Inflammatory macrophage treated with lipopolysaccharide for 4 hours (primary cell): ENCODE data around the gene PSIP1.
"Not testable (repeated sequence)": the region's sequence is repeated elsewhere in the genome, so short reads cannot be mapped to it uniquely, and the experiment has no call there.

ENCODE experiments used
- DNase-seq: peaks from one replicate; pipeline ENCODE4 v3.0.0-alpha.2; 2020

PSIP1 gene

GRCh38 chr9:15430920-15431844, 79.6 kb downstream of the PSIP1 start:
- DNase-seq, result peak; percentile 47

DNA sequence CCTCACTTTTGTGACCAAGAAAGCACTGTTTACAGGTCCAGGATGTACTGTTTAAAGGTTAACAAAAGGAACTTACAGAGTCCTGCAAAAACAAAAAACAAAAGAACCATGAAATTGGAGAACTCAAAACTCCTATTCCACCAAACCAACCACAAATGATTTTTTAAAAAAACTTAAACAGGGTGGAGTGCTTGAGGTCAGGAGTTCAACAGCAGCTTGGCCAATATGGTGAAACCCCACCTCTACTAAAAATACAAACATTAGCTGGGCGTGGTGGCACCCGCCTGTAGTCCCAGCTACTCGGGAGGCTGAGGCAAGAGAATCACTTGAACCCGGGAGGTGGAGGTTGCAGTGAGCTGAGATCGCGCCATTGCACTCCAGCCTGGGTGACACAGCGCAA, 83.1 kb downstream of the PSIP1 start:
- not testable (repeated sequence) for DNase-seq

- peak; percentile 28 for DNase-seq
Observed at GRCh38 chr9:15426019-15426418, 84.8 kb downstream of the PSIP1 start.

DNA sequence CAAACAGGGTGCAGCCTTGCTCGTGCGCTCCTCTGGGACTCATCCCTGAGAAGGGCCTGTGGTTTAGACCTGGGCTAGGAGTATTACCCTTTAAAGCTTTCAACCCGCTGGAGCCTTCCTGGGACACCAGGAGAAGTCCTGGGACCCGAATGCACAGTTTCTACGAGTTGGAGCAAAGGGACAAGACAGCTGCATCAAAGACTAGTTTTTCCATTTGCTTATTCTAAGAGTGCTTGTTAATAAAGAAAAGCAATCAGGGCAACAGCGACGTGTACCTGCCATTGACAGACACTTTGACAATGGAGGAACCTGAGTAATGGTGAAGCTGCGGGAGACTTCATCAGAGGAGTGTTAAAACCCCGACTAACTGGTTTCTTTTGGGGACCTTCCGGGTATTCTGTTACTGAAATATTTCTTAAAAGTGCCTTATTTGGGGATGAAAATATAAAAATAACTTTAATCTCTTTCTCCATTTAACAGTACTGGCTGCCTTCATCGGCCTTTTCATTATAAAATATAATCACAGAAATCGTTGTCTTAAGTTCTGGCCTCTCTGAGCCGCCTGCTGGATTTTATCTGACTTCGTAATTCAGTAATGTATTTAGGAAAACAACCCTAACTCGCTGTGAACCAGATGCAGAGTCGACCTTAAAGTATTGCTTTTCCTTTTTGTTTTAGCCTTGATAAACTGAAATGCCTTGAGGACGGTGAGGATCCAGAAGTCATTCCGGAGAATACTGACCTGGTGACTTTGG, 87.4 kb downstream of the PSIP1 start:
- peak; percentile 49 for DNase-seq

DNA sequence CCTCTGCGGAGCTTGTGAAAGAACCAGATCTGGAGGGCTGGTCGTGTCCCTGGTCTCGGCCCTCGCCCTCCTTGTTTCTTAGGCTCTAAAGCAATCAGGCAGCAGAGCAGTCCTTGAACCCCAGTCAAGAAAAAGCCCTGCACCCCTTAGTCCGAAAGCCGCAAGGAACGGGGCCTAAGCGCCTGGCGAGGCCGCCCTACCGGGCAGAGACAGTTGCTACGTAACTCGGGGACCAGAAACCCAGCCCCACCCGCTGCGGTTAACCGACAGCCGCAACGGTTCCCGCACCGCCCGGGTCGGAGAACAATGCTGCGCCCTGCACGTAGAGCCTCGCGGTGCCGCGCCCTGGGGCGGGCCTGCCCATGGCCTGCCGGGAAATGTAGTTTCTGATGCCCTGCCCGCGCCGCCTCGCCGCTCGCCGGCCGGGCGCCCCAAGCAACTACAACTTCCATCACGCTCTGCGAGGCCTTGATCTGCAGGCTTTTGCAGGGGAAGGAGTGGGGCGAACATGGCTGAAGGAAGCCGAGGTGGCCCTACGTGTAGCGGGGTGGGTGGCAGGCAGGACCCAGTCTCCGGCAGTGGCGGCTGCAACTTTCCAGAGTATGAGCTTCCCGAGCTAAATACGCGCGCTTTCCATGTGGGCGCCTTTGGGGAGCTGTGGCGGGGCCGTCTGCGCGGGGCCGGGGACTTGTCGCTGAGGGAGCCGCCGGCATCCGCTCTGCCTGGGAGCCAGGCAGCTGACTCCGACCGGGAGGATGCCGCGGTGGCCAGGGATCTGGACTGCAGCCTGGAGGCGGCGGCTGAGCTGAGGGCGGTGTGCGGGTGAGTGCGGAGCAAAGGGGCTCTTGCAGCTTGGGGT, 88.2 kb downstream of the PSIP1 start, which contains the start of gene SNAPC3:
SNAPC3 (plus strand) TSS at position 505 of the 859 bp plus-strand sequence; CDS start at position 509, 4 bp downstream.
- peak; percentile 96 for DNase-seq

- DNase-seq, result no peak
Observed at GRCh38 chr9:15421990-15422371, 88.8 kb downstream of the PSIP1 start.

DNA sequence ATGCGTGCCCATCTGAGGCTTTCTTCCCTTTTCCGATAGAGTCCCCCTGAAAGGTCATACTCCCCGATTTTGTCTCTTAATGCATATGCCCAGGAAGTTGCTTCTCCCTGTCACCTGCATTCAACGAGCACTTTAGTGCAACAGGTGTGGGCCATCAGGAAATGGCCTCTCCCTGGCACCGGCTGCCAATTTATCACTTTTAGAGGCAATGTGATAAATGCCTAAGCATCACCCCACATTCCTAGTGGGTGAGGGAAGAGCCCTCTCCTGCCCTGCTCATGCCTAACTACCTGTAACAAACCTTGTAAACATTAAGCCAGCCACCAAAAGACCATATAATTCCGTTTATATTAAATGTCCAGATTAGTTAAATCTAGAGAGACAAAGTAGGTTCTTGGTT, 89.2 kb downstream of the PSIP1 start:
- DNase-seq, result no peak

GRCh38 chr9:15420796-15421195, 90.0 kb downstream of the PSIP1 start:
- no peak for DNase-seq

- no peak for DNase-seq
Observed at GRCh38 chr9:15417626-15418025, 93.1 kb downstream of the PSIP1 start.

DNA sequence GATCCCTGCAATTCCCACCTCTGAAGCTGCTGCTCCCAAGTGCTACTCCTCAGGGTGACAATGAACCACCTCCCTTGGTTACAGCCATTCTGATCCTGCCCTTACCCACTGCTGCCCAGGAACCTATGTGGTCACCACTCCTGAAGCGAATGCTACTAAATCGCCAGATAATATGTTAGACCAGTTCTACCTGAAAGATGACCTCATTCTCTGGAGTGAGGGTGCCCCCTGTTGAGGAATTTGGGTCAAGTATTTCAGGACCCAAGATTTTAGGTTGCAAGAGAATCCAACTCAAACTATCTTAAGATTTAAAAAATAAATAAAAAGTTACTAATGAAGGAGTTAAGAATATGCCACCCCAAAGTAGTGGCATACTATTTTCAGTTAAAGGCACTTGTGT, 93.9 kb downstream of the PSIP1 start:
- DNase-seq, result peak; percentile 36
